ENCODE data around the gene SLC2A2.

SLC2A2 gene

GRCh38 chr3:171028779-171029232, 2.3 kb upstream of the SLC2A2 start:
- no peak for DNase-seq (ENCODE audit: low read depth)

- DNase-seq (ENCODE audit: low read depth) = peak; percentile 48
These were observed 1.7 kb upstream of the SLC2A2 start for GRCh38 chr3:171028025-171028778.

DNA sequence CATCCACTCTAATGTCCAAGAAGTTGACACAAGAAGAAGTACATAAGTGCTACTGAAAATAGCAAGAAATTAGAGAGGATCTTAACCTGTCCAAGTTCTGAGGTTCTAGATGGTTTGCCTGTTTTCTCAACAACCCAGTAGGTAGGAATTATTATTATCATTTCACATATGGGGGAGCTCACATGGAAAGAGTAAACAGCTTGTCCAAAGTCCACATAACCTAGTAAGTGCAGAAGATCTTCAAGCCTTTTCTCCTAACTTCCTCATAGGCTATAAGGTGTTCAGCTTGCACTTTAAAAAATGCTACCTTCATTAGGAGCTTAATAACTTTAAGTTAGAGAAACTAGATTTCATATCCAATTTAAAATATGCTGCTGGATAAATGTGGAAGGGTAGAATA, 3.0 kb downstream of the SLC2A2 start:
- DNase-seq (ENCODE audit: low read depth) = no peak

DNA sequence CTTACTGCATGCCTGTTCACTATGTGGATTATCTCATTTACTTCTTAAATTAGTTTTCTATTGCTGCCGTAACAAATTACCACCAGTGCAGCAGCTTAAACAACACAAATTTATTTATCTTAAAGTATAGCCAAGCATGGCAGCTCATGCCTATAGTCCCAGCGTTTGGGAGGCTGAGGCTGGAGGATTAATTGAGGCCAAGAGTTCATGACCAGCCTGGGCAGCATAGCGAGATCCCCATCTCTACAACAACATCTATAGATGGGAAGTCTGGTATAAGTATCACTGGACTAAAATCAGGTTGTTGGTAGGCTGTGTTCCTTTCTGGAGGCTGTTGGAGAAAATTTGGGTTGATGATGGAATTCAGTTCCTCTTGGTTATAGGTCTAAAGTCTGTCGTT, 5.1 kb downstream of the SLC2A2 start:
- DNase-seq (ENCODE audit: low read depth) = no peak

DNA sequence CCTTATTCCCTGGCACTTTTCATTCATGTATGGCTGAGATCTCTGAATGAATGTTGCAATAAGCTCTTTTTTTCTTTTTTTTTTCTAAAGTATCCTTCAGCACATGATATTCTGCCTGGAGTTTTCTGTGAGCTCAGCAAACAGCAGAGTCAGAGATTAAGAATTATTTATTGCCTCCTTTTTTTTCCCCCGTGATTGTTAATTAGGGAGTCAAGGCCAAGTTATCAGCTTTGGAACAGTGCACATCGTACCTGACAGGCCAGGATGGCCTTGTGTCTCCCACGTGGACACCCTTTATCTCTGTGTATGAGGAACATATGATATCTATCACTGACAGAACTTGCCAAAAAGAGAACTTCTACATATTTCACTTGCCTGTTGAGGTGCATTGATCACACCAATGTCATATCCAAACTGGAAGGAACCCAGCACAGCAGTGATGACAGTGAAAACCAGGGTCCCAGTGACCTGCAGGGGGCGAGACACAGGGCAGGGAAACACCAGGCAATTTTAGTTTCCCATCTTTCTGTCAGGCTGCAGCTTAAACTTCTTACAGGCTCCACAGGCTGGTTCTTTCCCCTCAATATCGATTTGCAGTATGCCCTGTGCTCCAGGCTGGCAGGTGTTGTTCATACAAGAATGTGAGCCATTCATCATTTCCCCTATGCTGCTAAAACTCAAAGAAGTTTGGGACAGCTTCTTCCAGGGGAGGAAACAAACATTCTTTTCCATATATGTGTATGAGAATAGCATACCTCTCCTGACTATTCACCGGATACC, 8.2 kb downstream of the SLC2A2 start:
- no peak for DNase-seq (ENCODE audit: low read depth)

DNA sequence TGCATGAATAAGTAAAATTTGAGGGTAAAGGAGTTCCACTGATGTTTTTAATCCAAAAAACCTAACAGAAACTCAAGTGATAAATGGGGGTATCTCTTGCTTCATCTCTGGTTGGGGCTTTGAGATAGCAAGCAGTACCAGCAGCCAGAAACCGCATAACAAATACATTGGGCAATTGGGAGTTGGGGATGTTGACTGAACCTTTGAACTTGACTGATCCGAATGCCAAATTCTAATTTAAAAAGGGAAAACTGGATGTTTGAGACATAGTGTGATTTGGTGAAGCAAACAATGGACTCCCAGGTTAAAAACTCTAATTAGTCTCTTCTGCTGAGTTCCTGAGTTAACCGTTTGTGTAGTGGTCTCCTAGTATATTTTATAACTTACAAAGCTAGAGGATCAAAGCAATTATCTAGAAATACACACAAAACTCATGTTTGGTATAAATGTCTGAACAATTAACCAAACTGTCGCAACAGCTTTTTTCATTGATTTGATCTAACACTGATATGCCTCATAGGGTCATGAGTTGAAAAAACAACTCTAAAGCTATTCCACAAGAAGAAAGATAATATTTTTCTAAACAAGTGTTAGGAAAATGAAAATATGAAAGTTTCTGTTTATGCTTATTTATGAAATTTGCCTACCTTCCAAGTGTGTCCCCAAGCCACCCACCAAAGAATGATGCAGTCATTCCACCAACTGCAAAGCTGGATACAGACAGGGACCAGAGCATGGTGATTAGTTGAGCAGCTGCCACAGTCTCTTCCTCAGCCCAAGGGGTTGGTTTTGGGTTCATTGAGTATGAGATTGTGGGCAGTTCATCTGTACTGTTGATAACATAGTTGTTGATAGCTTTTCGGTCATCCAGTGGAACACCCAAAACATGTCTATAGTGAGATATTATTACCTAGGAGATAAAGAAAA, 12.4 kb downstream of the SLC2A2 start:
- no peak for DNase-seq (ENCODE audit: low read depth)

GRCh38 chr3:171011873-171012336, 14.6 kb downstream of the SLC2A2 start:
- no peak for DNase-seq (ENCODE audit: low read depth)

GRCh38 chr3:171011109-171011872, 15.2 kb downstream of the SLC2A2 start:
- no peak for DNase-seq (ENCODE audit: low read depth)

GRCh38 chr3:171007316-171007715, 19.2 kb downstream of the SLC2A2 start:
- DNase-seq (ENCODE audit: low read depth) = no peak

- no peak for DNase-seq (ENCODE audit: low read depth)
These were observed 20.9 kb downstream of the SLC2A2 start for GRCh38 chr3:171005648-171006047.

DNA sequence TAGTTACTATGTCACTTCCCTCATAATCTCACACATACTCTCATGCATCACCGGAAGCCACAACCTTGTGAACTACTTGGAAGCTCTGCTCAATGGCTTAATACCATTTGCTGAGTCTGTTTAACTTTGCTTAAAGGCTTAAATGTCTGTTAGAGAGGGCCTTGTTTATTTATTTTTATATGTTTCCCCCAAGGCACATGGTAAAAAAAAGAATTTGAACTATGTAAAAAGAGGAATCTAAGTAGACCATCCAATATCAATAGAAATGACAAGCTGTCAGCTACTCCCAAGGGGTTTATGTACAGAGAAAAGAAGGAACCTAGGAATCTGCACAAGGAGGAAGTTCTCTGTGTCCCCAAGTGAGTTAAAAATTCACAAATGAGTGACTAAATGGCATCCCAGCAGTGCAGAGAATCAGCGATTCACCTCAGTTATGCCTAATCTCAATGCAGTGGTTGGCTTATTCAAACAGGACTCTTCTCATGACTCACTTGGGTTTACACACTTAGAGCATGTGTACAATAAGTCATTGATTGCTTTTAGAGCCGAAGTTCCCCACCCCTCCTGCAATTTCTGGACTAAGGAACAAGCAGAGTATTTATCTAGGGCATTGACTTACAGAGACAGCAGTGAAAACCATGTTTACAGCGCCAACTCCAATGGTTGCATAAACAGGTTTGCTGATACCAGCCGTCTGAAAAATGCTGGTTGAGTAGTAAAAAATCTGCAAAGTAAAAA, 24.4 kb downstream of the SLC2A2 start:
- no peak for DNase-seq (ENCODE audit: low read depth)

GRCh38 chr3:171001250-171001893, 25.1 kb downstream of the SLC2A2 start:
- no peak for DNase-seq (ENCODE audit: low read depth)

DNA sequence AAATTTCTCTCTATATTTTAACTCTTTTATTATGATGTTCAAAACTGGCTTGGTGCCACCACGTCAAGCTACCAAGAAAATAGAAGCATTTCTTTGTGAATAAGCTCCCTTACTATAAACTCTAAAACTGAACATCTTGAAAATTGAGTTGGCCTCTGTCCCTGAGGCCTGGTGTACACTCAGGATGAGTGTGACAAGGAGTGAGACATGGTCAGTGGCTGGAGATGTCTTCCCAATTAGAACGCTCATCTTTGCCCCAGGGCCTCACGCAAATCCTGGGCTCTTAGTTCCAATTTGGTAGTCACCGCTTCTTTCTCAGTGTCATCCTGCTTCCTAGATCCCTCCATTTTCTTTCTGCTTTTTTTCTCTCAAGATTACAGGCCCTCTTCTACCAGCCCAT, 26.2 kb downstream of the SLC2A2 start:
- no peak for DNase-seq (ENCODE audit: low read depth)

DNA sequence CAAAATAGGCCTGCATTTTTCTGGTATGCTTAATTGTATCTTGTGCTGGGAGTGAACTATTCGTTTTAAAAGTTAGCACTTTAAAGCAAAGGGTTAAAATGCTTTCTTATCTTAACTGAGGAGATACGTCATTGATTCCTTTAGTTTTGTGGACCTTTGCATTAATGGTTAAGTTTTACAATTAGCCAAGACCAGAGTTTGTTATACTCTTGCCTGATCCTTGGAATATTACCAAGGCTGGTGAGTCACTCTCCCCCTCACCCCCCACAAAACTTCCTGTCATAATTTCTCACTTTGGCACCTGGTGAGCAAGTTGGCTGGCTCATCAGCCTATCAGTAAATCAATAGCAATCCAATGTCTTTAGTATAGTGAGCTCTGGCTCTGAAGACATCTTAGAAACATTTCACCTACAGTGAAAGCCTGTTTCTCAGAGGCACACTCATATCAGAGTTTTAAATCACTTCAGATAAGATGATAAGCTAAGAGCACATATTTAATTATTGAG, 26.7 kb downstream of the SLC2A2 start:
- DNase-seq (ENCODE audit: low read depth) = no peak

DNA sequence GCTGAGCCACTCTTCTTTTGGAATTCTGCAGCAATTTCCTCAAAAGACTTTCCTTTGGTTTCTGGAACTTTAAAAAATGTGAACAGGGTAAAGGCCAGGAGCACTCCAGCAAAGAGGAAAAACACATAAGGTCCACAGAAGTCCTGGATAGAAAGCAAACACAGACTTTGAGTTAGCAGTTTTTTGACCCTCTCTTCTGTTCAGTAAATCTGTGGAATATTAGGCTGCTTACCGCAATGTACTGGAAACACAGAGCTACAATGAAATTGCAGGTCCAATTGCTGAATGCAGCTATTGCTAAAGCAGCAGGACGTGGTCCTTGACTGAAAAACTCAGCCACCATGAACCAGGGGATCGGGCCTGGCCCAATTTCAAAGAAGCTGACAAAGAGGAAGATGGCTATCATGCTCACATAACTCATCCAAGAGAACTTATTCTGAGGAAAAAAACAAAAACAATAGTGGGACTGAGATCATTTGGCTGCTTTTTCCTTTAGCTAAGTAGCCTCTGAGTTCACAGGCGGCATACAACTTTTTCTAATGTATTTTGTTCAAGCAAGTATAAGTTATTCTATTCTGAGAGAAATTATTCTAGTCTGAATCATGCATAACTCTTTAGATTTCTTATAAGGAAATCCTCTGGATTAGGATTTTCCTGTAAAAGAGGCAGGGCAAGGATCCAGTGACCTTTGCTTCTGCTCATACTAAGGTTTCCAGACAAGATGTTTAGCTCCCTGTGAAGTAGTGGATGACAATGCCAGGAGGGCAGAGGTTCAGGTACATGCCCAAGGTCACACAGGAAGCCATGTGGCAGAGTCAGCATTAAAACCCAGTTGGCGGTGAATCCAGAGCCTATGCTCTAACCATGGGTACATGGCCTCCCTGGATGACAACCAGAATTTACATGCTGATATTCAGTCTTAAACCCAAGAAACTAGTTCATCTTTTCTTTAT, 28.3 kb downstream of the SLC2A2 start:
- DNase-seq (ENCODE audit: low read depth) = no peak

DNA sequence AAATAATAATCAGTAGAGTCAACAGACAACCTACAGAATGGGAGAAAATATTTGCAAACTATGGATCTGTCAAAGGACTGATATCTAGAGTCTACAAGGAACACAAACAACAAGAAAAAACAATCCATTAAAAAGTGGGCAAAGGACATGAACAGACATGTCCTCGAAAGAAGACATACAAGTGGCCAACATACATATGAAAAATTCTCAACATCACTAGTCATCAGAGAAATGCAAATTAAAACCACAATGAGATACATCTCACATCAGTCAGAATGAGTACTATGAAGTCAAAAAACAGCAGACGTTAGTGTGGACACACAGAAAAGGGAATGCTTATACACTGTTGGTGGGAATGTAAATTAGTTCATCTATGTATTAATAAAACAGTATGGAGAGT, 33.7 kb downstream of the SLC2A2 start:
- DNase-seq (ENCODE audit: low read depth) = no peak

DNA sequence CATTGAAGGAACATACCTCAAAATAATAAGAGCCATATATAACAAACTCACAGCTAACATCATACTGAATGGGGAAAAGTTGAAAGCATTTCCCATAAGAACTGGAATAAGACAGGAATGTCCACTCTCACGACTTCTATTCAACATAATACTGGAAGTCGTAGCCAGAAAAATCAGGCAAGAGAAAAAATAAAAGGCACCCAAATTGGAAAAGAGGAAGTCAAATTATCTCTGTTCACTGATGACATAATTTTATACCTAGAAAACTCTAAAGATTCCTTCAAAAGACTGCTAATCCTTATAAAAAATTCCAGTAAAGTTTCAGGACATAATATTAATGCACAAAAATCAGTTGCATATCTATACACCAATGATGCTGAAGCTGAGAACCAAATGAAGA, 34.9 kb downstream of the SLC2A2 start:
- DNase-seq (ENCODE audit: low read depth) = no peak

GRCh38 chr3:170989100-170989648, 37.3 kb downstream of the SLC2A2 start:
- DNase-seq (ENCODE audit: low read depth) = no peak

DNA sequence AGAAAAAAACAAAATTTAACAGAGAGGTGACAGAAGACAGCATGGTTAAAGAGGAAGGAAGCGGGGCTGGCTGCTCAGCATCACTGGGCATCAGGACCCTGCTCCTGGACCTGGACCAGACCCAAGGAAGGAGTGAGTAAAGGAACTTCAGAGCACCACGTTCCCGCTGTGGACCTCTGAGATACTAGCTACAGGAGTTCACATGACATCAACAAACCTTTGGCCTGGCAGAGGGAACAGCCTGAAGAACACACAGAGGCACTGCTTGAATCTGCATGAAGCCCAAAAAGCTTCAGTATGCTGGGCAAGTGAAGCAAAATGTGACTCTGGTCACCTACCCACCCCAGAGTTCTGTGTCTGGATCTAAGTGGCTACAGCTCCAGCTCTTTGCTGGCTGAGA, 38.1 kb downstream of the SLC2A2 start:
- no peak for DNase-seq (ENCODE audit: low read depth)
